HL-60/S4 treated with retinoic acid at 250 ng/mL for 4 days and 3 days (cell line): ENCODE measurements around the gene UPF3A.

Experiments
- in situ Hi-C: fragments of 300-500 bp; cut with MboI; formaldehyde crosslinking; loops from 2 replicates; pipeline ENCODE4 v1.7.0; 2022; ENCODE audit warnings: low sequenced_read_pairs

UPF3A gene

DNA sequence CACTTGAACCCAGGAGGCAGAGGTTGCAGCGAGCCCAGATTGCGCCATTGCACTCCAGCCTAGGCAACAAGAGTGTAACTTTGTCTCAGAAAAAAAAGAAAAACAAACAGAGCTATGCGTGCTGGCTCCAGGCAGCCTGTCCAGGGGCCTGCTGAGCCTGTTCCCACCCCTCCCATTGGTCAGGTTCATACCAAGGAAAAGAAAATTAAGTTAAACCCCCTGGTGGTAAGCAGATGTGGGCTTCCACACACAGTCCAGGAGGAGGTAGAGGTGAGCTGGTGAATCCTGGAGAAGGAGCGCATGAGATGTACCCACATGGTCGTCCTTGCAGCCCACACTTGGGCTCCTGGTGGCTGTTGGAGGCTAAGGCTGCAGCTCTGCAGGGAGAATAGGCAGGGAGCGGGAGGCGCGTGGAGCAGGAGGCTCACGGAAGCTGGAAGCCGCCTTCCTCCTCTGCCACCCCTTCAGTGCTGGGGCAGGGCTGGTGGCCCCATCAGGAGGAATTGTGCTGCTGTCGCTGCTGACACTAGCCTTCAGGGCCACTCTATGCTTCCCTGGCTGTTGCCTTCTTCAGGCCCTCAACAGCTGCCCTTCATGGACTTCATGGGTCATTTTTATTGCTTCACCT, 22.4 kb downstream of the UPF3A start:
- in situ Hi-C loops: no loop called here

DNA sequence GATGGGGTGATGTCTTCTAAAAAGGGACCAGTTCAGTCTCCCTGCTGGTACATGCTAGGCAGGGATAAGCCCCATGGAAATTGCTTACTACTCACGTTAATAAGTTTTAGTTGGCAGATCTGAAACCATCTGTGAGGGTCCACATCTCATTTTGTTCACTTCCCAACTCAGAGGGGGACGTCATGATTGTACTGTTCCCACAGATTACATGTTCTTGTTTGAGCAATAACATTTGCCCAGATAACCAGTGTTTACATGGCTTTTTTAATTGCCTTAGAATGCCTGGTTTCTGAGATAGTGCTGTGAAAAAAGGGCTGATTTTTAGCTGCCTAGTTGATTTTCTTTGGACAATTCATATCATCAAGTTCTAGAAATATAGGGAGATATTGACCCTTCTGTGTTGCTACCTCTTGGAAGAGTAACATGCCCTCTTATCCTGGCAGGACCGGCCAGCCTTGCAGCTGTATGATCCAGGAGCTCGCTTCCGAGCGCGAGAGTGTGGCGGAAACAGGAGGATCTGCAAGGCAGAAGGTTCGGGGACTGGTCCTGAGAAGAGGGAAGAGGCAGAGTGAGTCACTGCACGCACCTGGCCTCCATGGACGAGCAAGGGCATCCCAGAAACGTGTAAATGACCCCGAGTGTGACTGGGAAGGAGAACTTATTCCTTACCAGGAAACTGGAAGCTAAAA, 23.1 kb downstream of the UPF3A start:
- in situ Hi-C loops: no loop called here

DNA sequence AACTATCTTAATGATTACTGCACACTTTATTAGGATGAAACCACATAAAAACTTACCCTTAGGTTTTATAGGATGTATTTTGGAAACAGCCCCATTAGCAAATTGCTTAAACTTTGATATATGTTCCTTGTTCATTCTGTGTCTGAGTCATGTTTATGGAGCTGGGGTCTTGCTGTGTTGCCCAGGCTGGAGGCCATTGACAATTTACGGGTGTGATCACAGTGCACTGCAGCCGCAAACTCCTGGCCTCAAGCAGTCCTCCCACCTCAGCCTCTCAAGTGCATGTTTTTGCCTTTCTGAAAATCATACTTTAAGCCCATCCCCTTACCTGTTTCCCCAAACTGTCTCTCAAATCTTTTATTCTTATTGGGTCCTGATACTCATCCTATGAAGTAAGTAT, 27.7 kb downstream of the UPF3A start:
- in situ Hi-C loops: no loop called here

DNA sequence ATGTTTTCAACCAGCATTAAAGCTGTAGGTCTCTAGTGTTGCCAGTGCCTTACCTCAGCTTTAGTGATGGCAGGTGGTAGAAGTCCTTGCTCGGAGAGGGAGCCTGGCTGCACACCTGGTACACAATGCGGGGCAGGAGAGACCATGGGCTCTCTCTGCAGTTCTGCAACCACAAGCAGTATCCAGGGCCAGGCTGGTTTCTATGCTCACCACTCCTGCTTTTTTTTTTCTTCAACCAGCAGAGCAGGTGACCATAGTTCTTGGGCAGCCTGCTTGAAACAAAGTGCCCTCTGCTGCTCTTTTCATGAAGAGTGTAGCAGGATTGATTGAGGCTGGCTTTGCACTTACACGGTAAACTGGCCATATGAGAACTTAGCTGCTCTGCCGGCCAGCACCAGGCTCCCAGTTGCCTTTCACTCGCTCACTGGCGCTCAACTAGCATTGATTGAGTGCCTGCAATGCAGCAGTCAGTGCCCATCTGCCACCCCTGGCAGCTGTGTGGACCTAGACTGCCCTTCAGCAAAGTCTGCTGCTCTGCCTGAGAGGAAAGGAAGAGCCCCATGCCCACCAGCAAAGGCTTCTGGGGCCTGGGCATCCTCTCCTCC, 28.5 kb downstream of the UPF3A start:
- in situ Hi-C loops: no loop called here

DNA sequence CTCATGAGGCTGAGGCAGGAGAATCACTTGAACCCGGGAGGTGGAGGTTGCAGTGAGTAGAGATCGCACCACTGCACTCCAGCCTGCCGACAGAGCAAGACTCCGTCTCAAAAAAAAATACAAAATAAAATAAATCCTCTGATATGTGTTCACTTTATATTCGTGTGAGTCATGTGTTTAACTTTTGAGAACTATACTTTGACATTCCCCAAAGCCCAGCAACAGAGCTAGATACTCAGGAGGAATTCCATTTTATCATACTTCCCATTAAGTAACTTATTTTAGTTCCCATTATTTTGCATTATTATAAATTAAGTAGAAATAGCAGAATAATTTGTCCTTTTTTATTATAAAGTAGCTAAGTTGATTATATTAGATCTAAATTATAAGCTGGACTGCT, 29.6 kb downstream of the UPF3A start:
- in situ Hi-C loops: no loop called here

DNA sequence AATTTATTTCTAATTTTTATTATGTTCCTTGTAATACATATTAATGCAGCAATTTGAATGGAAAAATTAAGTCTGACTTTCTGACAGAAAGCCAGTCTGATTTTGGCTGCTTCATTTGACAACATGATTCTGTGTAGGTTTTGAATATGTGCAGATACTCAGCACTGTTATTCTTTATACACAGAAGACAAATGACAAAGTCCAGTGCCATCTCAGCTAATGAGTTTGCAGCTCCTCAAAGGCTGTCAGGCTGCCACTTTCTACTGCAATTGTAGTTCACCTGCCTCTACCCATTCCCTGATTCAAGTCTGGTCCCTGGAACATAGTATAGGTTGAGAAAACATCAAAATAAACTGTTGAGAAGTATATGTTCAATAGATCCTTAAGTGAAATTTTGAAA, 30.0 kb downstream of the UPF3A start:
- in situ Hi-C loops: no loop called here

DNA sequence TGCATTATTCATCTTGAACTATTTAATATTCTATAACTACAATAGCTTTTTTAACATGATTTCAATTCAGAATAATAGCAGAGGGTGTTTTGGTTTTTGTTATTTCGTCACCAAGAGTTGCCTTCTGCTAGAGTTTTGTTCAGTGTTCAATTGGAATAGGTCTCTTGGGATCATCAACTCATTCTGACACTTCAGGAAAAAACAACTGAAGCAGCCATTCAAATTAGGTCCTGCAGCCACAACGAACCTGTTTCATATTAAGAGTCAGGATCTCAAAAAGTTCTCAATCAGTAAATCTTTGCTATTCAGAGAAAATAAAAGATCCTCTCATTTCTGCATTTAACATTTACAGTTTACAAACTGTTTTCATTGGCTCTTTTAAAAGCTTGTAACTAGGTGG, 30.5 kb downstream of the UPF3A start:
- in situ Hi-C loops: no loop called here

DNA sequence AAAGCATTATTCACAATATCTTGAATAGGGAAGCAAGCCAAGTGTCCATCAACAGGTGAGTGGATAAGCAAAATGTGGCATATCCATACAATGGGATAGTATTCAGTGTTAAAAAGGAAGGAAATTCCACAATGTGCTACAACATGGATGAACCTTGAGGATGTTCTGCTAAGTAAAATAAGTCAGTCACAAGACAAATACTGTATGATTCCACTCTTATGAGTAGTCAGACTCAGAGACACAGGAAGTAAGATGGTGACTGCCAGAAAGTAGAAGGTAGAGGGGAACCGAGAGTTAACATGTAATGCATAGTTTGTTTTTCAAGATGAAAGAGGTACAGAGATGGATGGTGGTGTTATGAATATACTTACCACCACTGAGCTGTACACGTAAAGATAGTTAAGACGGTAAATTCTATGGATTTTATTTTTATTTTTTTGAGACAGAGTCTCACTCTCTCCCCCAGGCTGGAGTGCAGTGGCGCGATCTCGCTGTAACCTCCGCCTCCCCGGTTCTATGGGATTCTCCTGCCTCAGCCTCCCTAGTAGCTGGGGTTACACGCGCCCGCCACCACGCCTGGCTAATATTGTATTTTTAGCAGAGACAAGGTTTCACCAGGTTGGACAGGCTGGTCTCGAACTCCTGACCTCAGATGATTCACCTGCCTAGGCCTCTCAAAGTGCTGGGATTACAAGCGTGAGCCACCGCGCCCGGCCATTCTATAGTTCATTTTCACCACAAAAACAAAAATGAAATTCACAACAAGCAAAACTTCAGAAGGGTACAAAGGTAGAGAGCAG, 31.9 kb downstream of the UPF3A start:
- in situ Hi-C loops: no loop called here

DNA sequence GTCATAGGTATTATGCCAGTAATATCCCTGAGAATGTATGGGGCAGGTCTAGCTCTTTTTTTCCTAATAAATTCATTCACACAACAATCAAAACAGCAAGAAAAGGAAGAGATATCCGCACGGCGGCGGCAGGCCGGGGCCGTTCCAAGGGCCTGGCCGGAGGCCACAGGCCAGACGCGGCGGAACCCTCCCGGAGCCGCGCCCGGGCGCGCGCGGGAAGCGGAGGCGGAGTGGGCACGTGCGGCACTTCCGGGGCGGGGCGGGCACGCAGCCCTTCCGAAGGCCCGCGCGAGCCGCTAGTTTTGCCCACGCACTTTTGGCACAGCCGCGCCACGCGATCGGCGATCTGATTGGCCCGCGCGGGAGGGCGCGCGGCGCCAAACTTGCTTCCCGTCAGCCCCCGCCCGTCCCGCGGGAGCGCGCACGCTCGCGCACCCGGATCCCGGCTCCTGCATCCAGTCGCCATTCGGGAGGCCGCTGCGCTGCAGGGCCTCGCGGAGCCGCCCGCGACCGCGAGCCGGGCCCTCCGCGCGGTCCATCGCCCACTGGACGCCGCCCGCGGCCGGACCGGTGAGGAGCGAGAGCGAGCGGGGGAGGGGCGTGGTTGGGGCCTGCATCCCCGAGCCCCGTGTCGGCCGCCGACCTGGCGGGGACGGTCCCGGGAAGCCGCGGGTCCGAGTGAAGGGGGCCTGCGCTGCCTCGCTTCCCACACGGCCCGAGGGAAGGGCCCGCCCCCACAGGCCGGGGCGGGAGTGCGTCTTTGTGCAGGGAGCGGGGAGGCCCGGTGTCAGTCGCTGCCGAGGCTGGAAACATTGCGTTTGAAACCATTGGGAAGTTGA, 32.9 kb downstream of the UPF3A start, which contains the start of gene CHAMP1:
Gene CHAMP1 (plus strand): TSS at position 430 of the 839 bp plus-strand sequence. CDS start 9,340 bp downstream, outside the sequence.
- in situ Hi-C loops: no loop called here

DNA sequence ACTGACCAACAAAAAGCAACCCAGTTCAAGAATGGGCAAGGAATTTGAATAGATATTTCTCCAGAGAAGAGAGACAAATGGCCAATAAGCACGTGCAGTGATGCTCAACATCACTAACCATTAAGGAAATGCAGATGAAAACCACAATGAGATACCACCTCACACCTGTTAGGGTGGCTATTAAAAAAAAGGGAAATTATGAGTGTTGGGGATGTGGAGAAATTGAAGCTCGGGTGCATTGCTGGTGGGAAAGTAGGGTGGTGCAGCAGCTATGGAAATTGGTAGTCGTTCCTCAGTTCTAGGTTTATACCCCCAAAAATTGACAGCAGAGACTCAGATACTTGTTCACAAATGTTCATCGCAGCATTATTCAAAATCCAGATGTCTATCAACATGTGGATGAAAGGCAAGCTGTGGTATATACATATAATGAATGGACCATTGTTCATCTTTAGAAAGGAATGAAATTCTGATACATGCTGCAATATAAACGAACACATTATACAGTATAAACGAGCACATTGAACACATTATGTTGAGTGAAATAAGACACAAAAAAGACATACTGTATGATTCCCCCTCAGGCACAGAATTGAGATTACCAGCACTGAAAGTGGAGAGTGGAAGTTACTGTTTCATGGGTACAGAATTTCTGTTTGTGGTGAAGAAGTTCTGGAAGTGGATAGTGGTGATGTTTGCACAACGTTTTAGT, 33.8 kb downstream of the UPF3A start:
- in situ Hi-C loops: no loop called here

DNA sequence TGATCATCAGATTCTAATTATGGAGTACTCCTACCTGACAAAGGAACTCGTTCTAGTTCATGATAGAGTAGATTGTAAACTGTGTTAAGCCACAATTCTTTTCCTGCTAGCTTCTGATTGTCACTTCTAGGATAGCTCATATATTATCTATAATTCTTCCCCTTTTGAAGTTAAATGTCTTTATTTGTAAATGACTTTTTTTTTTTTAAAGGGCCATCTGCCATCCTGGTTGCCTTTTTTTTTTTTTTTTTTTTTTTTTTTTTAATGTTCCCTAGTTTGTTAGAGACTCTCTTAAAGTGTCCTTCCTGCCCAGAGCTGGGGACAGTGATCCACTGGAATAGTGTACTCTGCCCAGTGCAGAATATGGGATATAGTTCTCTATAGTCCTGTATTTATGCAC, 37.2 kb downstream of the UPF3A start:
- in situ Hi-C loops: no loop called here

DNA sequence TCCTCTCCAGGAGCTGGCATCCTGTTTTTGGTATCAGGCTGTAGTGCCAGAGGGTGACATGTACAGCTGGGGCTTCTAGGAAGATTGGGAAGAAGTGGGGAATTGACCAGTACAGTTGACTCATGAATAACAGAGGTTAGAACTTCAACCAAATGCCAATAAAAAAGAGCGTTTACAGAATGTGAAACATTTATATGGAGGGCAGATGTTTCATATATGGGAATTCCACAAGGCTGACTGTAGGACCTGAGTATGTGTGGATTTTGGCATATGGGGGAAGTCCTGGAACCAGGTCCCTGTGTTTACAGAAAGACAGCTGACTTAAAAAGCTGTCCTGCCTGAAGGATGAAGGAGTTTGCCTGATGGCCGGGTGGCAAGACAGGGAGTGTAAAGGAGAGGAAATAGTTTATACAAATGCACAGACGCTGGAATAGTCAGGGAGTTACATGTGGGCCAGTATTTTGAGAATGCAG, 38.1 kb downstream of the UPF3A start:
- in situ Hi-C loops: no loop called here

DNA sequence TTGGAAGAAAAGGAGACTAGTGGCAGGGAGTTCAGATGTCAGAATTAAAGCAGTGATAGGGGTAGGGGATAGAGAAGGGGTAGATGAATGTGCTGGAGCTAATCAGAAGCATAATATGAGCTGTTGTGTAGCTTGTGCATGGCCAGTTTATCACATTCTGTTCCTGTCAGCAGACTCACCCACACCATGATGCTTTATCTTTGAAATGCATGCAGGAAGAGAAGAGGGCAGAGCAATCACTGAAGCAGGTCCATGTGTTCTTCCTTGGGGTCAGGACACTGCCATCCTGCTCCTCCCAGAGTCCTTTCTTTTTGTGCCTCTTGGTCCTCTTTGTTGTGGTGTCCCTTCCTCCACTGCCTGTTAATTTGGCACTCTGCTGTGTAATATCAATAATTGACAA, 38.7 kb downstream of the UPF3A start:
- in situ Hi-C loops: no loop called here

DNA sequence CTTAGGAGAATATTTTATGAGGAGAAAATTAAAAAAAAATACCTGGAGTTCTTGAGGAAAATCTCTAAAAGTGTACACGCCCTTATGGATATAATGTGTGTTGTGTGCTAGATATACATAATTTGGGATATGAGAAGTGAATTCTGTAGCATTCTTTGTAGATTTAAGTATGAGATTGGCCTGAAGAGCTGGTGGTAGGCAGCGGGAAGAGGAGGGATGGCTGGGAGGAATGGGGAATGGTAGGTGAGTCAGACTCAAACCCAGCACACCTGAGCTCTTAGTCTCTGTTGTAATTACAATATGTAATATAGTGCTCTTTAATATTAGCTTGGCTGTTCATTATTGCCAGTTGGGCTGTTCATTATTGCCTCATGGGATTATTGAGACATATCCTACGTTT, 39.9 kb downstream of the UPF3A start:
- in situ Hi-C loops: no loop called here

DNA sequence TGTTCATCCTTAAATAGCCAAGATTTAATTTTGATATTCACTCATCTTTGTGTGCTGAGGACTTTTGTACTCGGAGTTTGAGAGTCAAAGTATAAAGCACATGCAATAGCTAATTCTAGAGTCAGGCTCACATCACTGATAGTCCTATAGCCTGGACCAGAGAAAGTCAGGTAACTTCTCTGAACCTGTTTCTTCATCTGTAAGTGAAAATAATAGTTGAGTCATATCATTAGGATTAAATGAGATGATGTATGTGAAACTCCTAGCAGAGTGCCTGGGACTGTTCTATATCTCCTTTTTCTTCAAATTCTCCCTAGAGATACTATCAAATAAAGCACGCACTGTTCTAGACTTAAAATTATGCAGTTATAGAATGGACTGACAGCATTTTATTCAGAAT, 41.9 kb downstream of the UPF3A start:
- in situ Hi-C loops: no loop called here

DNA sequence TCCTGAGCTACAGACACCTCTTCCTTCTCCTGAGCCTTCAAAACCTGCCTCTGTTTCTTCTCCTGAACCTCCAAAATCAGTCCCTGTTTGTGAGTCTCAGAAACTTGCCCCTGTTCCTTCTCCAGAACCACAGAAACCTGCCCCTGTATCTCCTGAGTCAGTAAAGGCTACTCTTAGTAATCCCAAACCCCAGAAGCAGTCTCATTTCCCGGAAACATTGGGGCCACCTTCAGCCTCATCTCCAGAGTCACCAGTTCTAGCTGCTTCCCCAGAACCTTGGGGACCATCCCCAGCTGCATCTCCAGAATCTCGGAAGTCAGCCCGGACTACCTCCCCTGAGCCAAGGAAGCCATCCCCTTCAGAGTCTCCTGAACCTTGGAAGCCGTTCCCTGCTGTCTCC, 42.9 kb downstream of the UPF3A start:
- in situ Hi-C loops: no loop called here

DNA sequence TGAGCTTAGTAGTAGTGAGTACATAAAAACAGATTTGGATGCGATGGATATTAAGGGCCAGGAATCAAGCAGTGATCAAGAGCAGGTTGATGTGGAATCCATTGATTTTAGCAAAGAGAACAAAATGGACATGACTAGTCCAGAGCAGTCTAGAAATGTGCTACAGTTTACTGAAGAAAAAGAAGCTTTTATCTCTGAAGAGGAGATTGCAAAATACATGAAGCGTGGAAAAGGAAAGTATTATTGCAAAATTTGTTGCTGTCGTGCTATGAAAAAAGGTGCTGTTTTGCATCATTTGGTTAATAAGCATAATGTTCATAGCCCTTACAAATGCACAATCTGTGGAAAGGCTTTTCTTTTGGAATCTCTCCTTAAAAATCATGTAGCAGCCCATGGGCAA, 44.3 kb downstream of the UPF3A start:
- in situ Hi-C loops: no loop called here

DNA sequence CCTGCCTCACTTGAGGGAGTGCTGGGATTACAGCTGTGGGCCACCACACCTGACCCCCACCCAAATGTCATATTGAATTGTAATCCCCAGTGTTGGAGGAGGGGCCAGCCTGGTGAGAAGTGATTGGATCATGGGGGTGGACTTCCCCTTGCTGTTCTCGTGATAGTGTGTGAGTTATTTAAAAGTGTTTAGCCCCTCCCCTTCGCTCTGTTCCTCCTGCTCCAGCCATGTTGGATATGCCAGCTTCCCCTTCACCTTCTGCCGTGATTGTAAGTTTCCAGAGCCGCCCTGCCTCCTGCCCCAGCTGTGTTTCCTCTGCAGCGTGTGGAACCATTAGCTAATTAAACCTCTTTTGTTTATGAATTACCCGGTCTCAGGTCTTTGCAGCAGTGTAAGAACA, 46.6 kb downstream of the UPF3A start:
- in situ Hi-C loops: no loop called here

DNA sequence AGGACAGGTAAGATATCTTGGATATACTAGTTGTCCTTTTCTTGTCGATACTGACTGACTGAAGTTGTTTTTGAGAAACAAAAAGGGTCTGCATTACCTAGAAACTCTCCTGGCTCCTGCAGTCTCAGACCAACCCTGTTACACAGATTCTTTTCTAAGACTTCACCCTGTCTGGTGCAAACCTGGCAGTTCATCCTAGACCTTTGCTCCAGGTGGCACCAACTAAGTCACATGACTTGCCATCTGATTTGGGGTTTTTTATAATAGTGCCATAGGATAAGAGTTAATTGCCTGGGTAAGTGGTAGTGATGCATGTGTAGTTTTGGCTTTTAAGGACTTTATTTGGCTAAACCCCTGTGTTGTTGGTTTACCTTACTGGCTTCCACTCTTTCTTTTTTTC, 47.2 kb downstream of the UPF3A start:
- in situ Hi-C loops: no loop called here

DNA sequence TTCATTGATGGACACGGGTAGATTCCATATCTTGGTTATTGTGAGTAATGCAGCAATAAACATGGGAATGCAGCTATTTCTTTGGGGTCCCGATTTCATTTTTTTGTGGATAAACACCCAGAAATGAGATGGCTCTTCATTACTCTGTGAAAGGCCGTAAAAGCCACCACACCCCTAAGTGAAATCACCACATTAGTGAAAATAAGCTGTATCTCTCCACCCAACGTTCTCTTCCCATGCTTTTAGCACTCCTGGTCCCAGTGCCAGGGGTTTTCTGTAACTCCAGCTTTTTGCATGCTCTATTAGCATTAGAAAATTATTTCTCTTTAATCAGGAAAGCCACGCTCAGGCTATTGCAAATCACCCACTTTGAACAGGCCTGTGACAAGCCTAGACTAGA, 48.7 kb downstream of the UPF3A start:
- in situ Hi-C loops: no loop called here
